GM23338 (cell line): ENCODE data around the gene GPNMB. TPM values are rescaled to one million over a fixed set of nuclear protein-coding genes. Genes with fewer than 3 reads are reported as not detected.

Source experiments
- ATAC-seq: fragments of 200-7000 bp; cut with Tn5 transposase; 3 replicates; pipeline ENCODE4 v1.9.1; 2020
- DNase-seq: peaks from one replicate; pipeline ENCODE4 v3.0.0-alpha.2; 2015; ENCODE audit warnings: low spot score
- H2AFZ ChIP-seq: fragments of 200-600 bp; sonication (generic); 2 replicates; pipeline ENCODE4 v1.8.0; 2016; ENCODE audit warnings: antibody characterized with exemption, mild to moderate bottlenecking, moderate library complexity
- H3F3A ChIP-seq: fragments of 200-600 bp; sonication (generic); replicated peaks from 2 replicates; pipeline ENCODE4 v1.8.0; 2017; ENCODE audit warnings: antibody characterized with exemption, mixed run types, low read depth
- H3K27ac ChIP-seq: fragments of 200-600 bp; sonication (generic); 2 replicates; pipeline ENCODE4 v1.6.1; 2016; ENCODE audit warnings: low read depth
- H3K27me3 ChIP-seq: fragments of 200-600 bp; sonication (generic); 2 replicates; pipeline ENCODE4 v1.8.0; 2016; ENCODE audit warnings: mild to moderate bottlenecking, mixed run types, moderate library complexity; ENCODE audit not compliant: insufficient read depth
- H3K36me3 ChIP-seq: fragments of 200-600 bp; sonication (generic); 2 replicates; pipeline ENCODE4 v1.8.0; 2016; ENCODE audit warnings: mild to moderate bottlenecking; ENCODE audit not compliant: insufficient read depth
- H3K4me1 ChIP-seq: fragments of 200-600 bp; sonication (generic); 2 replicates; pipeline ENCODE4 v1.8.0; 2016; ENCODE audit warnings: mild to moderate bottlenecking, moderate library complexity; ENCODE audit not compliant: insufficient read depth
- H3K4me2 ChIP-seq: fragments of 200-600 bp; sonication (generic); 2 replicates; pipeline ENCODE4 v1.7.1; 2017; ENCODE audit warnings: mixed run types
- H3K4me3 ChIP-seq: fragments of 200-600 bp; sonication (generic); 2 replicates; pipeline ENCODE4 v1.6.1; 2016; ENCODE audit warnings: mixed run types
- H3K79me2 ChIP-seq: fragments of 200-600 bp; sonication (generic); replicated peaks from 2 replicates; pipeline ENCODE4 v1.8.0; 2017; ENCODE audit warnings: mild to moderate bottlenecking; ENCODE audit not compliant: insufficient read depth
- H3K9me2 ChIP-seq: fragments of 200-600 bp; sonication (generic); 2 replicates; pipeline ENCODE4 v1.8.0; 2017; ENCODE audit not compliant: insufficient read depth
- H4K20me1 ChIP-seq: fragments of 200-600 bp; sonication (generic); replicated peaks from 2 replicates; pipeline ENCODE4 v1.8.0; 2017; ENCODE audit warnings: mild to moderate bottlenecking; ENCODE audit not compliant: insufficient read depth
- H3K27ac Mint-ChIP-seq: 2 replicates; pipeline ENCODE4 v1.8.0; 2020; ENCODE audit warnings: inconsistent platforms, mild to moderate bottlenecking, moderate library complexity, mixed read lengths
- H3K27me3 Mint-ChIP-seq: 3 replicates; pipeline ENCODE4 v1.8.0; 2022; ENCODE audit warnings: low read depth, mild to moderate bottlenecking, moderate library complexity, mixed read lengths, inconsistent platforms; ENCODE audit not compliant: insufficient read depth, poor library complexity
- H3K36me3 Mint-ChIP-seq: 3 replicates; pipeline ENCODE4 v1.8.0; 2021; ENCODE audit warnings: low read depth, mild to moderate bottlenecking, inconsistent platforms, moderate library complexity, mixed read lengths
- H3K4me1 Mint-ChIP-seq: 3 replicates; pipeline ENCODE4 v1.8.0; 2020; ENCODE audit warnings: mild to moderate bottlenecking, inconsistent platforms, mixed read lengths
- H3K4me3 Mint-ChIP-seq: 3 replicates; pipeline ENCODE4 v1.8.0; 2021; ENCODE audit warnings: moderate library complexity, mild to moderate bottlenecking, inconsistent platforms, mixed read lengths
- H3K9me3 Mint-ChIP-seq: 3 replicates; pipeline ENCODE4 v1.8.0; 2020; ENCODE audit warnings: moderate library complexity, mild to moderate bottlenecking, inconsistent platforms, mixed read lengths
- JUNB ChIP-seq: IDR thresholded peaks from one replicate; pipeline ENCODE4 v1.6.1; 2016; ENCODE audit warnings: antibody characterized with exemption; ENCODE audit not compliant: unreplicated experiment
- NANOG ChIP-seq: IDR thresholded peaks from 2 replicates; pipeline ENCODE4 v1.6.1; 2016; ENCODE audit warnings: antibody characterized with exemption, borderline replicate concordance
- polyA plus RNA-seq: library from polyadenylated mRNA; unstranded; fragments of >200 nt; fragmentation: Nextera tagmentation; extraction: Ambion mirVana; gene quantifications from 2 replicates; pipeline ENCODE4 v1.2.1, GENCODE V29; 2016
- total RNA-seq: library from RNA; depleted of rRNA; stranded (reverse); fragments of >200 nt; shearing (Covaris generic); gene quantifications from 2 replicates; pipeline ENCODE4 v1.2.3, GENCODE V29; 2014
- TF ChIP-seq, protein P1 (sequence below): fragments of 250-450 bp; sonication (Bioruptor Pico); IDR thresholded peaks from 2 replicates; pipeline ENCODE4 v1.5.0; 2020; ENCODE audit warnings: mild to moderate bottlenecking, moderate library complexity
- TF ChIP-seq, protein P2 (sequence below): IDR thresholded peaks from 2 replicates; pipeline ENCODE4 v1.6.1; 2016; ENCODE audit warnings: antibody characterized with exemption
- TF ChIP-seq, protein P3 (sequence below): IDR thresholded peaks from one replicate; pipeline ENCODE4 v1.6.1; 2018; ENCODE audit warnings: antibody characterized with exemption; ENCODE audit not compliant: unreplicated experiment

The GPNMB gene
- total and polyA plus RNA-seq, 2 experiments from 2014 or later = 0.76 to 1.2 TPM

DNA sequence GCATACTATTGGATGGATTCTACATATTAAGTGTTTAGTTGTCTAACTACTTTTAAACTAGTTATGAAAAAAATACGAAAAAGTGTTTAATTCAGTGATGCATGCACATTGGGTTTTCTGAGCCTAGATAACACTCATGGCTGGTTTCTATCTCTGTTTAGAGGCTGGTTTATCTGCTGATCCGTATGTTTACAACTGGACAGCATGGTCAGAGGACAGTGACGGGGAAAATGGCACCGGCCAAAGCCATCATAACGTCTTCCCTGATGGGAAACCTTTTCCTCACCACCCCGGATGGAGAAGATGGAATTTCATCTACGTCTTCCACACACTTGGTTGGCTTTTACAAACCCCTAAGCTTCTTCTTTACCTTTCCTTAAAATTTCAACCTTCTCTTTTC, 10.2 kb downstream of the GPNMB start:
- ATAC-seq (no peak), DNase-seq (no peak)
- Mint-ChIP-seq H3K4me1 (no peaks in the 10 kb centered on the region), H3K27me3 (peaks cover 2% of the 10 kb centered on the region), H3K4me3 (no peak overlapping the region), H3K36me3 (no peaks in the 10 kb centered on the region), H3K27ac (no peak overlapping the region), H3K9me3 (peaks cover 3% of the 10 kb centered on the region; the same call in 1 of the 3 replicates)
- H4K20me1 ChIP-seq = no peaks in the 10 kb centered on the region
- H3K36me3 ChIP-seq = no peaks in the 10 kb centered on the region
- no peaks in the 10 kb centered on the region for H3K27me3 ChIP-seq
- no peak overlapping the region for H2AFZ ChIP-seq
- H3K79me2 ChIP-seq = no peaks in the 10 kb centered on the region
- no peak overlapping the region for H3K4me3 ChIP-seq
- no peak overlapping the region for H3K27ac ChIP-seq
- no peaks in the 10 kb centered on the region for H3K9me2 ChIP-seq
- TF ChIP-seq, protein P1, sequence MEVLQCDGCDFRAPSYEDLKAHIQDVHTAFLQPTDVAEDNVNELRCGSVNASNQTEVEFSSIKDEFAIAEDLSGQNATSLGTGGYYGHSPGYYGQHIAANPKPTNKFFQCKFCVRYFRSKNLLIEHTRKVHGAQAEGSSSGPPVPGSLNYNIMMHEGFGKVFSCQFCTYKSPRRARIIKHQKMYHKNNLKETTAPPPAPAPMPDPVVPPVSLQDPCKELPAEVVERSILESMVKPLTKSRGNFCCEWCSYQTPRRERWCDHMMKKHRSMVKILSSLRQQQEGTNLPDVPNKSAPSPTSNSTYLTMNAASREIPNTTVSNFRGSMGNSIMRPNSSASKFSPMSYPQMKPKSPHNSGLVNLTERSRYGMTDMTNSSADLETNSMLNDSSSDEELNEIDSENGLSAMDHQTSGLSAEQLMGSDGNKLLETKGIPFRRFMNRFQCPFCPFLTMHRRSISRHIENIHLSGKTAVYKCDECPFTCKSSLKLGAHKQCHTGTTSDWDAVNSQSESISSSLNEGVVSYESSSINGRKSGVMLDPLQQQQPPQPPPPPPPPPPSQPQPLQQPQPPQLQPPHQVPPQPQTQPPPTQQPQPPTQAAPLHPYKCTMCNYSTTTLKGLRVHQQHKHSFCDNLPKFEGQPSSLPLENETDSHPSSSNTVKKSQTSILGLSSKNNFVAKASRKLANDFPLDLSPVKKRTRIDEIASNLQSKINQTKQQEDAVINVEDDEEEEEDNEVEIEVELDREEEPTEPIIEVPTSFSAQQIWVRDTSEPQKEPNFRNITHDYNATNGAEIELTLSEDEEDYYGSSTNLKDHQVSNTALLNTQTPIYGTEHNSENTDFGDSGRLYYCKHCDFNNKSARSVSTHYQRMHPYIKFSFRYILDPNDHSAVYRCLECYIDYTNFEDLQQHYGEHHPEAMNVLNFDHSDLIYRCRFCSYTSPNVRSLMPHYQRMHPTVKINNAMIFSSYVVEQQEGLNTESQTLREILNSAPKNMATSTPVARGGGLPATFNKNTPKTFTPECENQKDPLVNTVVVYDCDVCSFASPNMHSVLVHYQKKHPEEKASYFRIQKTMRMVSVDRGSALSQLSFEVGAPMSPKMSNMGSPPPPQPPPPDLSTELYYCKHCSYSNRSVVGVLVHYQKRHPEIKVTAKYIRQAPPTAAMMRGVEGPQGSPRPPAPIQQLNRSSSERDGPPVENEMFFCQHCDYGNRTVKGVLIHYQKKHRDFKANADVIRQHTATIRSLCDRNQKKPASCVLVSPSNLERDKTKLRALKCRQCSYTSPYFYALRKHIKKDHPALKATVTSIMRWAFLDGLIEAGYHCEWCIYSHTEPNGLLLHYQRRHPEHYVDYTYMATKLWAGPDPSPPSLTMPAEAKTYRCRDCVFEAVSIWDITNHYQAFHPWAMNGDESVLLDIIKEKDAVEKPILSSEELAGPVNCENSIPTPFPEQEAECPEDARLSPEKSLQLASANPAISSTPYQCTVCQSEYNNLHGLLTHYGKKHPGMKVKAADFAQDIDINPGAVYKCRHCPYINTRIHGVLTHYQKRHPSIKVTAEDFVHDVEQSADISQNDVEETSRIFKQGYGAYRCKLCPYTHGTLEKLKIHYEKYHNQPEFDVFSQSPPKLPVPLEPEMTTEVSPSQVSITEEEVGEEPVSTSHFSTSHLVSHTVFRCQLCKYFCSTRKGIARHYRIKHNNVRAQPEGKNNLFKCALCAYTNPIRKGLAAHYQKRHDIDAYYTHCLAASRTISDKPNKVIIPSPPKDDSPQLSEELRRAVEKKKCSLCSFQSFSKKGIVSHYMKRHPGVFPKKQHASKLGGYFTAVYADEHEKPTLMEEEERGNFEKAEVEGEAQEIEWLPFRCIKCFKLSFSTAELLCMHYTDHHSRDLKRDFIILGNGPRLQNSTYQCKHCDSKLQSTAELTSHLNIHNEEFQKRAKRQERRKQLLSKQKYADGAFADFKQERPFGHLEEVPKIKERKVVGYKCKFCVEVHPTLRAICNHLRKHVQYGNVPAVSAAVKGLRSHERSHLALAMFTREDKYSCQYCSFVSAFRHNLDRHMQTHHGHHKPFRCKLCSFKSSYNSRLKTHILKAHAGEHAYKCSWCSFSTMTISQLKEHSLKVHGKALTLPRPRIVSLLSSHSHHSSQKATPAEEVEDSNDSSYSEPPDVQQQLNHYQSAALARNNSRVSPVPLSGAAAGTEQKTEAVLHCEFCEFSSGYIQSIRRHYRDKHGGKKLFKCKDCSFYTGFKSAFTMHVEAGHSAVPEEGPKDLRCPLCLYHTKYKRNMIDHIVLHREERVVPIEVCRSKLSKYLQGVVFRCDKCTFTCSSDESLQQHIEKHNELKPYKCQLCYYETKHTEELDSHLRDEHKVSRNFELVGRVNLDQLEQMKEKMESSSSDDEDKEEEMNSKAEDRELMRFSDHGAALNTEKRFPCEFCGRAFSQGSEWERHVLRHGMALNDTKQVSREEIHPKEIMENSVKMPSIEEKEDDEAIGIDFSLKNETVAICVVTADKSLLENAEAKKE (CRISPR knock-in tag) = no peak
- TF ChIP-seq NANOG = no peak
- TF ChIP-seq, protein P2, sequence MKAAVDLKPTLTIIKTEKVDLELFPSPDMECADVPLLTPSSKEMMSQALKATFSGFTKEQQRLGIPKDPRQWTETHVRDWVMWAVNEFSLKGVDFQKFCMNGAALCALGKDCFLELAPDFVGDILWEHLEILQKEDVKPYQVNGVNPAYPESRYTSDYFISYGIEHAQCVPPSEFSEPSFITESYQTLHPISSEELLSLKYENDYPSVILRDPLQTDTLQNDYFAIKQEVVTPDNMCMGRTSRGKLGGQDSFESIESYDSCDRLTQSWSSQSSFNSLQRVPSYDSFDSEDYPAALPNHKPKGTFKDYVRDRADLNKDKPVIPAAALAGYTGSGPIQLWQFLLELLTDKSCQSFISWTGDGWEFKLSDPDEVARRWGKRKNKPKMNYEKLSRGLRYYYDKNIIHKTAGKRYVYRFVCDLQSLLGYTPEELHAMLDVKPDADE = no peak
- H3K4me1 ChIP-seq = no peaks in the 10 kb centered on the region
- H3K4me2 ChIP-seq = no peak overlapping the region
- no peaks in the 10 kb centered on the region for H3F3A ChIP-seq

DNA sequence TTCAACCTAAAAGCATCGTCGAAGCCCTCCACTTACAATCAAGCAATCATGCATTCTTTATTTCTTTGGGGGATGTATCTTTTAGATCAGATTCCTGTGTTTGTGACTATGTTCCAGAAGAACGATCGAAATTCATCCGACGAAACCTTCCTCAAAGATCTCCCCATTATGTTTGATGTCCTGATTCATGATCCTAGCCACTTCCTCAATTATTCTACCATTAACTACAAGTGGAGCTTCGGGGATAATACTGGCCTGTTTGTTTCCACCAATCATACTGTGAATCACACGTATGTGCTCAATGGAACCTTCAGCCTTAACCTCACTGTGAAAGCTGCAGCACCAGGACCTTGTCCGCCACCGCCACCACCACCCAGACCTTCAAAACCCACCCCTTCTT, 13.8 kb downstream of the GPNMB start:
- H3K27ac ChIP-seq = no peak overlapping the region
- no peaks in the 10 kb centered on the region for H3K9me3 Mint-ChIP-seq
- no peak overlapping the region for H3K4me3 Mint-ChIP-seq
- no peaks in the 10 kb centered on the region for H3K4me1 Mint-ChIP-seq
- H3K27me3 ChIP-seq = no peaks in the 10 kb centered on the region
- H3F3A ChIP-seq = no peaks in the 10 kb centered on the region
- H3K27ac Mint-ChIP-seq = no peak overlapping the region
- H3K9me2 ChIP-seq = no peaks in the 10 kb centered on the region
- H3K4me3 ChIP-seq = no peak overlapping the region
- no peaks in the 10 kb centered on the region for H3K36me3 Mint-ChIP-seq
- H3K36me3 ChIP-seq = no peaks in the 10 kb centered on the region
- no peaks in the 10 kb centered on the region for H4K20me1 ChIP-seq
- ATAC-seq = no peak
- TF ChIP-seq, protein P3, sequence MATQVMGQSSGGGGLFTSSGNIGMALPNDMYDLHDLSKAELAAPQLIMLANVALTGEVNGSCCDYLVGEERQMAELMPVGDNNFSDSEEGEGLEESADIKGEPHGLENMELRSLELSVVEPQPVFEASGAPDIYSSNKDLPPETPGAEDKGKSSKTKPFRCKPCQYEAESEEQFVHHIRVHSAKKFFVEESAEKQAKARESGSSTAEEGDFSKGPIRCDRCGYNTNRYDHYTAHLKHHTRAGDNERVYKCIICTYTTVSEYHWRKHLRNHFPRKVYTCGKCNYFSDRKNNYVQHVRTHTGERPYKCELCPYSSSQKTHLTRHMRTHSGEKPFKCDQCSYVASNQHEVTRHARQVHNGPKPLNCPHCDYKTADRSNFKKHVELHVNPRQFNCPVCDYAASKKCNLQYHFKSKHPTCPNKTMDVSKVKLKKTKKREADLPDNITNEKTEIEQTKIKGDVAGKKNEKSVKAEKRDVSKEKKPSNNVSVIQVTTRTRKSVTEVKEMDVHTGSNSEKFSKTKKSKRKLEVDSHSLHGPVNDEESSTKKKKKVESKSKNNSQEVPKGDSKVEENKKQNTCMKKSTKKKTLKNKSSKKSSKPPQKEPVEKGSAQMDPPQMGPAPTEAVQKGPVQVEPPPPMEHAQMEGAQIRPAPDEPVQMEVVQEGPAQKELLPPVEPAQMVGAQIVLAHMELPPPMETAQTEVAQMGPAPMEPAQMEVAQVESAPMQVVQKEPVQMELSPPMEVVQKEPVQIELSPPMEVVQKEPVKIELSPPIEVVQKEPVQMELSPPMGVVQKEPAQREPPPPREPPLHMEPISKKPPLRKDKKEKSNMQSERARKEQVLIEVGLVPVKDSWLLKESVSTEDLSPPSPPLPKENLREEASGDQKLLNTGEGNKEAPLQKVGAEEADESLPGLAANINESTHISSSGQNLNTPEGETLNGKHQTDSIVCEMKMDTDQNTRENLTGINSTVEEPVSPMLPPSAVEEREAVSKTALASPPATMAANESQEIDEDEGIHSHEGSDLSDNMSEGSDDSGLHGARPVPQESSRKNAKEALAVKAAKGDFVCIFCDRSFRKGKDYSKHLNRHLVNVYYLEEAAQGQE = no peak
- no peak for TF ChIP-seq JUNB
- H3K27me3 Mint-ChIP-seq = peaks cover 2% of the 10 kb centered on the region
- DNase-seq = no peak
- H2AFZ ChIP-seq = no peak overlapping the region
- no peak overlapping the region for H3K4me2 ChIP-seq
- H3K4me1 ChIP-seq = no peaks in the 10 kb centered on the region
- H3K79me2 ChIP-seq = no peaks in the 10 kb centered on the region
